A549 treated with CORT108297 at 1 μM for 4 hours (cell line): Measurements from ENCODE around the gene CCDC181. TPM values are rescaled to one million over a fixed set of nuclear protein-coding genes. Genes with fewer than 3 reads are reported as not detected.

ENCODE experiments used
- total RNA-seq: library from RNA; stranded (reverse); fragments of 200-300 nt; extraction: Qiagen RNA extraction; gene quantifications from 5 replicates; pipeline ENCODE4 v1.2.3, GENCODE V29; 2022

CCDC181 gene
- total RNA-seq: 0.06 to 0.24 TPM (median 0.10 TPM) in 5 replicates

DNA sequence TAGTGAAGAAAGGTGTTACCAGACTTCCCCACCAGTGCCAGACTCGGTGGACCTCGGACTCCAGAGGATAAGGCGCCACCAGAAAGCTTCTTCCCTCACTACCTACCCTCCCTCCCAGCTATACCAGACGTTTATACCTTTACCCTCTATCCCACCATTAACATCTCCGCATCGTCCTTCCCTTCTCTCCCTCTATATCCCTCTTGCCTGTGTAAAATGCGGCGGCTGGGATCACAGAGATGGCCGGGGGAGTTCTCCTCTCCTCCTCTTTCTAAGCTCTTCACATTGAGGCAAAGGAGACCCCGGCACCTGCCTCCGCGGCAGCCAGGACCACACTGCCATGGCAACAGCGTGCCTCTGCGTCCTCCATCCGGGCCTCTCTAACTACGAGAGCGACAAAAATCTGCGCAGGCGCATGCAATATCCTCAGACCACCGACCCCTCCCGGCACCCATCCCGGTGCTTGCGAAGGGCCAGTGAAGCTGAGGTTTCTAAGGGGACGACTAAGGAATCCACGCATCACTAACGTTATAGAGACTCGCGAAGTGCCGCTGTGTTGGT, at the start of gene CCDC181:
Gene CCDC181 (minus strand): TSS at position 394 of the 561 bp plus-strand sequence. CDS start 2,547 bp downstream, outside the sequence.

DNA sequence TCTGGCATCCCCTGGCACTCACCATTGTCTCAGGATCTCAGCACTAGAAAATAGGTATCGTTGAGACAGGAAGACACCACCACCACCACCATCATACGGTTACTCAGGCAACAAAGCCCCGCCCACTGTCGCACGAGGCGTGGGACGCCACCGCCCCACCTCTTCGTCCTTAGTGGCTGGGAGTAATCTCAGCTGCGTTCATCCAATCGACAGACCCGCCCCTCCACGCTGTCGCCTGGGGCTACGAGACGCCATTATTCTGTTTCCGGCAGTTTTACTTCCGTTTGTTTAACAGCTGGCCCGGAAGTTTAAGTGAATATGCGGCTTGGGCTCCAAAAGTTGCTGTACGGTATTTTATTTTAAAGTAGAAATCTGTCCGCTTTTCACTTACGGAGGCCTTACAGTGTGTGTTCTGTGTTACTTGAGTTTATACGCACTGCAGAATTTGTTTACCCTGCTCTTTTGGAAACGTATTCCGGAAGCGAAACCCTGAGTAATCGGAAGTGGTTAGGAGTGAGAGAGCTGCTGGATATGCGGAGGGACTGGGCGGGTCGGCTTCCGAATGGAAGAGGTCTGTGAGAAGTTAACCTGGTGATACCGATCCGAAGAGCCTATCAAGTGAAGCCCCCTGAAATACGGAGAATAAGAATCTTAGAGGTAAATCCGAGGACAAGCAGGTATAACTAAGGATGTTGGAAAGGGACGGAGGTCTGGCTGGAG, 59.4 kb downstream of the CCDC181 start, which contains the start of the genes BLZF1 and NME7:
Gene BLZF1 (plus strand): TSS at position 510 of the 720 bp plus-strand sequence. CDS start 1,328 bp downstream, outside the sequence.
Gene NME7 (minus strand): TSS at position 112 of the 720 bp plus-strand sequence. CDS start 87 bp downstream, at position 25.

Other genes with a start within 250 kb of the CCDC181 start
- 18.1 to 37.1 TPM (median 22.3 TPM) in 5 replicates for gene NME7, start 59.7 kb downstream of the CCDC181 start, total RNA-seq
- gene BLZF1, start 59.3 kb downstream of the CCDC181 start, total RNA-seq: 14.0 to 20.2 TPM (median 14.7 TPM) in 5 replicates
- 7.5 to 9.0 TPM (median 8.3 TPM) in 5 replicates for gene SLC19A2, start 58.5 kb upstream of the CCDC181 start, total RNA-seq
- gene F5, start 159.0 kb upstream of the CCDC181 start, total RNA-seq: 0.02 to 0.09 TPM (median 0.05 TPM) in 5 replicates
- not detected in 5 replicates for gene SELP, start 202.7 kb upstream of the CCDC181 start, total RNA-seq